HEK293T (cell line): Measurements from ENCODE around the gene RIMS1.

Experiments used
- CTCF ChIA-PET: fragments of 350-600 bp; formaldehyde crosslinking; extraction: SDS; loops from one replicate; lab custom pipeline; 2021; ENCODE audit warnings: antibody characterized with exemption, inconsistent platforms; lab: Yijun Ruan, JAX
- POLR2A ChIA-PET: fragments of 350-600 bp; formaldehyde crosslinking; extraction: SDS; loops from one replicate; lab custom pipeline; 2020; ENCODE audit warnings: antibody characterized with exemption, inconsistent platforms; lab: Yijun Ruan, JAX
- DNase-seq: peaks from one replicate; pipeline ENCODE4 v3.0.0; 2012; ENCODE audit warnings: mixed read lengths; ENCODE audit errors: extremely low spot score
- ARNT ChIP-seq: fragments of 450-650 bp; IDR thresholded peaks from 2 replicates; pipeline ENCODE4 v1.6.1; 2017; ENCODE audit warnings: mild to moderate bottlenecking
- BHLHE40 ChIP-seq: fragments of 450-650 bp; IDR thresholded peaks from 2 replicates; pipeline ENCODE4 v1.6.1; 2016; ENCODE audit warnings: mild to moderate bottlenecking, moderate library complexity, borderline replicate concordance
- CTBP1 ChIP-seq: fragments of 450-650 bp; IDR thresholded peaks from 2 replicates; pipeline ENCODE4 v1.6.1; 2016; ENCODE audit warnings: borderline replicate concordance
- ELF4 ChIP-seq: fragments of 450-650 bp; IDR thresholded peaks from 2 replicates; pipeline ENCODE4 v1.6.1; 2017; ENCODE audit warnings: antibody characterized with exemption
- FOXA1 ChIP-seq: fragments of 450-650 bp; IDR thresholded peaks from 2 replicates; pipeline ENCODE4 v1.6.1; 2016; ENCODE audit warnings: mild to moderate bottlenecking
- FOXK2 ChIP-seq: fragments of 450-650 bp; IDR thresholded peaks from 2 replicates; pipeline ENCODE4 v1.6.1; 2016; ENCODE audit warnings: mild to moderate bottlenecking
- FOXM1 ChIP-seq: fragments of 450-650 bp; IDR thresholded peaks from 2 replicates; pipeline ENCODE4 v1.6.1; 2017; ENCODE audit warnings: mild to moderate bottlenecking, borderline replicate concordance
- HDGF ChIP-seq: fragments of 450-650 bp; IDR thresholded peaks from 2 replicates; pipeline ENCODE4 v1.6.1; 2017; ENCODE audit warnings: antibody characterized with exemption, borderline replicate concordance
- L3MBTL2 ChIP-seq: fragments of 450-650 bp; conservative IDR thresholded peaks from 2 replicates; pipeline ENCODE4 v1.6.1; 2016; ENCODE audit warnings: mild to moderate bottlenecking
- LEF1 ChIP-seq: fragments of 450-650 bp; IDR thresholded peaks from 2 replicates; pipeline ENCODE4 v1.6.1; 2017; ENCODE audit warnings: mild to moderate bottlenecking, borderline replicate concordance
- NFRKB ChIP-seq: fragments of 450-650 bp; IDR thresholded peaks from 2 replicates; pipeline ENCODE4 v1.6.1; 2016; ENCODE audit warnings: mild to moderate bottlenecking, moderate library complexity
- PKNOX1 ChIP-seq: fragments of 450-650 bp; IDR thresholded peaks from 2 replicates; pipeline ENCODE4 v1.6.1; 2016
- SP1 ChIP-seq: fragments of 450-650 bp; IDR thresholded peaks from 2 replicates; pipeline ENCODE4 v1.6.1; 2017
- SUZ12 ChIP-seq: fragments of 450-650 bp; IDR thresholded peaks from 2 replicates; pipeline ENCODE4 v1.6.1; 2016; ENCODE audit warnings: mild to moderate bottlenecking
- TARDBP ChIP-seq: fragments of 450-650 bp; IDR thresholded peaks from 2 replicates; pipeline ENCODE4 v1.6.1; 2016
- ZNF384 ChIP-seq: fragments of 450-650 bp; IDR thresholded peaks from 2 replicates; pipeline ENCODE4 v1.6.1; 2016

RIMS1 gene

GRCh38 chr6:72261554-72261953 lies 375.2 kb downstream of the RIMS1 start:
- TF ChIP-seq FOXM1, result no peak
- no peak for TF ChIP-seq FOXK2
- no peak for TF ChIP-seq FOXA1
- no peak for TF ChIP-seq ELF4
- no peak for TF ChIP-seq HDGF
- TF ChIP-seq NFRKB, result no peak
- ChIA-PET CTCF (no interaction called here), POLR2A (no interaction called here)
- no peak for DNase-seq

- CTCF ChIA-PET, result no interaction called here
- no peak for DNase-seq
- no peak for TF ChIP-seq FOXM1
- TF ChIP-seq FOXA1, result no peak
- TF ChIP-seq ELF4, result no peak
- TF ChIP-seq HDGF, result no peak
- TF ChIP-seq SP1, result no peak
- no peak for TF ChIP-seq L3MBTL2
- no peak for TF ChIP-seq SUZ12
- TF ChIP-seq TARDBP, result no peak
- no peak for TF ChIP-seq CTBP1
- TF ChIP-seq ZNF384, result no peak
- TF ChIP-seq FOXK2, result no peak
- POLR2A ChIA-PET, result no interaction called here
These were observed 375.9 kb downstream of the RIMS1 start for GRCh38 chr6:72262254-72262653.

- no peak for DNase-seq
- TF ChIP-seq FOXK2, result no peak
- TF ChIP-seq PKNOX1, result no peak
- TF ChIP-seq L3MBTL2, result no peak
- no peak for TF ChIP-seq FOXA1
- no peak for TF ChIP-seq HDGF
- no peak for TF ChIP-seq ELF4
- no peak for TF ChIP-seq ARNT
- no peak for TF ChIP-seq CTBP1
- TF ChIP-seq ZNF384, result no peak
- no peak for TF ChIP-seq FOXM1
- TF ChIP-seq SUZ12, result no peak
- TF ChIP-seq TARDBP, result no peak
- TF ChIP-seq LEF1, result no peak
- TF ChIP-seq SP1, result no peak
- TF ChIP-seq BHLHE40, result no peak
- no peak for TF ChIP-seq NFRKB
- ChIA-PET CTCF (no interaction called here), POLR2A (no interaction called here)
These were observed 381.1 kb downstream of the RIMS1 start for GRCh38 chr6:72267470-72267869.

- ChIA-PET POLR2A (no interaction called here), CTCF (no interaction called here)
- DNase-seq, result no peak
- no peak for TF ChIP-seq SP1
- no peak for TF ChIP-seq LEF1
- no peak for TF ChIP-seq FOXK2
- no peak for TF ChIP-seq SUZ12
- TF ChIP-seq L3MBTL2, result no peak
- no peak for TF ChIP-seq FOXM1
- TF ChIP-seq PKNOX1, result no peak
- TF ChIP-seq FOXA1, result no peak
- no peak for TF ChIP-seq ARNT
- no peak for TF ChIP-seq TARDBP
These were observed 385.2 kb downstream of the RIMS1 start for GRCh38 chr6:72271531-72271930.

- DNase-seq, result no peak
- TF ChIP-seq FOXK2, result no peak
- TF ChIP-seq L3MBTL2, result no peak
- no peak for TF ChIP-seq TARDBP
- TF ChIP-seq FOXA1, result no peak
- TF ChIP-seq LEF1, result no peak
- no peak for TF ChIP-seq NFRKB
- no peak for TF ChIP-seq BHLHE40
- TF ChIP-seq ARNT, result no peak
- TF ChIP-seq ZNF384, result no peak
- no peak for TF ChIP-seq ELF4
- TF ChIP-seq PKNOX1, result no peak
- TF ChIP-seq CTBP1, result no peak
- no peak for TF ChIP-seq SP1
- TF ChIP-seq FOXM1, result no peak
- no peak for TF ChIP-seq SUZ12
- no peak for TF ChIP-seq HDGF
- CTCF ChIA-PET, result no interaction called here
- POLR2A ChIA-PET, result no interaction called here
These were observed 386.6 kb downstream of the RIMS1 start for GRCh38 chr6:72272958-72273357.

GRCh38 chr6:72275888-72276287 lies 389.5 kb downstream of the RIMS1 start:
- POLR2A ChIA-PET, result no interaction called here
- TF ChIP-seq SUZ12, result no peak
- no peak for TF ChIP-seq SP1
- TF ChIP-seq PKNOX1, result no peak
- CTCF ChIA-PET, result no interaction called here
- no peak for DNase-seq

GRCh38 chr6:72282201-72282600 lies 395.9 kb downstream of the RIMS1 start:
- ChIA-PET CTCF (no interaction called here), POLR2A (no interaction called here)
- DNase-seq, result no peak
- TF ChIP-seq SUZ12 (no peak), LEF1 (no peak), SP1 (no peak), L3MBTL2 (no peak), PKNOX1 (no peak), HDGF (no peak), FOXA1 (no peak), TARDBP (no peak), ZNF384 (no peak), BHLHE40 (no peak), FOXM1 (no peak)
